Psoas muscle (tissue), 8 donors: ENCODE measurements around the gene THAP6. TPM values are rescaled to one million over a fixed set of nuclear protein-coding genes. Genes with fewer than 3 reads are reported as not detected.
"Not testable (repeated sequence)": the region's sequence is repeated elsewhere in the genome, so short reads cannot be mapped to it uniquely, and the experiment has no call there.

Source experiments
- ATAC-seq, 4 donors: fragments of 200-7000 bp; cut with Tn5 transposase; one replicate each; pipeline ENCODE4 v1.9.1; 2020; ENCODE audit warnings: moderate library complexity in 3 of 4, mild to moderate bottlenecking in 2 of 4
- DNase-seq, 2 donors: peaks; one replicate each; pipeline ENCODE4 v3.0.0-alpha.2; 2020
- H3K27ac ChIP-seq: fragments of 200-600 bp; one replicate; pipeline ENCODE4 v1.8.0; 2022
- H3K27me3 ChIP-seq, 3 donors: fragments of 200-600 bp in 1 of 3; one replicate each; pipeline versions ENCODE4 v1.6.1 to v1.8.0; 2013 to 2022; ENCODE audit warnings: low read length in 2 of 3, mild to moderate bottlenecking in 2 of 3, moderate library complexity in 1 of 3; ENCODE audit not compliant: insufficient read depth in 3 of 3
- H3K36me3 ChIP-seq, 2 donors: fragments of 200-600 bp in 1 of 2; one replicate each; pipeline versions ENCODE4 v1.6.1 to v1.8.0; 2013 to 2022; ENCODE audit warnings: low read depth in 1 of 2, mild to moderate bottlenecking in 1 of 2, moderate library complexity in 1 of 2; ENCODE audit not compliant: insufficient read depth in 1 of 2
- H3K4me1 ChIP-seq: fragments of 200-600 bp; one replicate; pipeline ENCODE4 v1.8.0; 2022
- H3K4me3 ChIP-seq: fragments of 200-600 bp; one replicate; pipeline ENCODE4 v1.8.0; 2022; ENCODE audit warnings: mild to moderate bottlenecking
- H3K9me3 ChIP-seq: fragments of 200-600 bp; one replicate; pipeline ENCODE4 v1.8.0; 2022
- WGBS, 3 donors: extraction: QIAGEN DNeasy Blood & Tissue Kit; methylation state at CpG; one replicate each; pipeline versions ENCODE4 v1.1.6 to v1.1.7; 2013; 5-methylcytosine and 5-hydroxymethylcytosine counted together
- intact Hi-C, 2 donors: fragments of 100-400 bp; cut with DNase I; formaldehyde crosslinking; loops; one replicate each; pipeline versions ENCODE4 v1.11.0 to v1.14.2; 2022
- polyA plus RNA-seq, 3 donors: library from polyadenylated mRNA; stranded (reverse); fragments of 200-250 nt; gene quantifications; one replicate each; pipeline ENCODE4 v1.2.3, GENCODE V29; 2013
- total RNA-seq, 4 donors: library from RNA; stranded (reverse); fragmentation: NEBNext Ultra II Directional in 2 of 4; extraction: Animal tissue kit (Norgen Biotek cat#: 25700) in 2 of 4; gene quantifications; one replicate each; pipeline versions ENCODE4 v1.2.1 to v1.2.4, GENCODE V29; 2021 to 2023
- TF ChIP-seq, protein P1 (sequence below): fragments of 200-600 bp; IDR thresholded peaks from one replicate; pipeline ENCODE4 v1.8.0; 2022; ENCODE audit warnings: antibody characterized with exemption
- donor health status: healthy with polysubstance abuse.
- donor health status: DM: no; HTN: no; CAD: no; lungs with moderate emphysema.
- donor health status: Bipolar disorder and iron deficiency.
- donor health status: healthy.
- donor health status: DM: yes; HTN: yes; CAD: no.
- donor health status: DM: no; HTN: no; CAD: no.
- donor health status: DM: no; HTN: no; CAD: no.
- donor health status: DM: yes; HTN: yes; CAD: no.

Gene THAP6
- total and polyA plus RNA-seq, 7 donors = 3.8 to 17.8 (median 13.1) TPM

DNA sequence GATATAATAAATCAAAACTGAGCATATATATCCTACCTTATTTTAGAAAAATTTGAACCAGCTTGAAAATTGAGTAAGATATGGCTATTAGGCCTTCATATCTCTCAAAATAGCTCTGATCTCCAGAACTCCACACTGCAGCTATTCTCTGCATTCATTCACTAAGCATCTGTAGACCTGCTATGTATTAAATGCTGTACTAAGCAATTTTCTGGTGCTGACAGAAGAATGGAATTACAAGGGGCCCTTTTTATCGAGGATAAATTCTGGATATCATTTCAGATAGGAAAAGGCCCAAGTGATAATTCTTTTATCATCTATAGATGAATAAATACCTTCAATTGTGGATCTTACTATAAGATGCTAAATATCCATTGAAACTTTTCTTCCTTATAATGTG is 1.9 kb downstream of the THAP6 start:
- no peaks in the 10 kb centered on the region for H3K27me3 ChIP-seq
- no peak for ATAC-seq

DNA sequence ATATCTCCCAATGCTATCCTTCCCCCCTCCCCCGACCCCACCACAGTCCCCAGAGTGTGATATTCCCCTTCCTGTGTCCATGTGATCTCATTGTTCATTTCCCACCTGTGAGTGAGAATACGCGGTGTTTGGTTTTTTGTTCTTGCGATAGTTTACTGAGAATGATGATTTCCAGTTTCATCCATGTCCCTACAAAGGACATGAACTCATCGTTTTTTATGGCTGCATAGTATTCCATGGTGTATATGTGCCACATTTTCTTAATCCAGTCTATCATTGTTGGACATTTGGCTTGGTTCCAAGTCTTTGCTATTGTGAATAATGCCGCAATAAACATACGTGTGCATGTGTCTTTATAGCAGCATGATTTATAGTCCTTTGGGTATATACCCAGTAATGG is 5.2 kb downstream of the THAP6 start:
- intact Hi-C loops, ATAC-seq, H3K27ac ChIP-seq, H3K4me3 ChIP-seq, H3K27me3 ChIP-seq, H3K4me1 ChIP-seq, DNase-seq, H3K9me3 ChIP-seq: not testable (repeated sequence)
- WGBS, 3 donors = 80 to 97% (median 93%) methylated on average over 3 to 4 of the region's 7 CpGs
- H3K36me3 ChIP-seq = peaks cover 0 to 62% of the 10 kb centered on the region in 2 donors

More for the DNA sequence above, 1.9 kb downstream of the THAP6 start:
- TF ChIP-seq, protein P1, sequence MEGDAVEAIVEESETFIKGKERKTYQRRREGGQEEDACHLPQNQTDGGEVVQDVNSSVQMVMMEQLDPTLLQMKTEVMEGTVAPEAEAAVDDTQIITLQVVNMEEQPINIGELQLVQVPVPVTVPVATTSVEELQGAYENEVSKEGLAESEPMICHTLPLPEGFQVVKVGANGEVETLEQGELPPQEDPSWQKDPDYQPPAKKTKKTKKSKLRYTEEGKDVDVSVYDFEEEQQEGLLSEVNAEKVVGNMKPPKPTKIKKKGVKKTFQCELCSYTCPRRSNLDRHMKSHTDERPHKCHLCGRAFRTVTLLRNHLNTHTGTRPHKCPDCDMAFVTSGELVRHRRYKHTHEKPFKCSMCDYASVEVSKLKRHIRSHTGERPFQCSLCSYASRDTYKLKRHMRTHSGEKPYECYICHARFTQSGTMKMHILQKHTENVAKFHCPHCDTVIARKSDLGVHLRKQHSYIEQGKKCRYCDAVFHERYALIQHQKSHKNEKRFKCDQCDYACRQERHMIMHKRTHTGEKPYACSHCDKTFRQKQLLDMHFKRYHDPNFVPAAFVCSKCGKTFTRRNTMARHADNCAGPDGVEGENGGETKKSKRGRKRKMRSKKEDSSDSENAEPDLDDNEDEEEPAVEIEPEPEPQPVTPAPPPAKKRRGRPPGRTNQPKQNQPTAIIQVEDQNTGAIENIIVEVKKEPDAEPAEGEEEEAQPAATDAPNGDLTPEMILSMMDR = no peak
- Histone ChIP-seq H3K4me1 (peaks cover 23% of the 10 kb centered on the region), H3K27ac (no peak overlapping the region), H3K36me3 (peaks cover 0 to 36% of the 10 kb centered on the region in 2 donors), H3K9me3 (no peaks in the 10 kb centered on the region), H3K4me3 (no peak overlapping the region)
- DNase-seq = no peak
- 73 to 78% (median 77%) methylated on average over 1 of the region's 1 CpG for WGBS, 3 donors
- intact Hi-C loops = no loop called here

DNA sequence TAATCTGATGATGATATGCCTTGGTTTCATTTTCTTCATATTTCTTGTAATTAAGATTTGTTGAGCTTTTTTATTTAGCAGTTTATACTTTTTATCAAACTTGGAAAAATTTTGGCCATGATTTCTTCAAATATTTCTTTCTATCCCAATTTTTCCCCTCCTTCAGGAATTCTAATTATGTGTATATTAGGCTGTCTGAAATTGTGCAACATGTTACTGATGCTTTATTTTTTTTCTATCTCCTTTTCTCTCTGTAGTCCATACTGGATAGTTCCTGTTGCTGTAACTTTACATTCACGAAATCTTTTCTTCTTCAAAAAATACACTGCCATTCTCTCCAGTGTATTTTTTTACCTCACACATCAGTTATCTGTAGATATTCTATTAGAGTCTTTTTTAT is 10.8 kb downstream of the THAP6 start:
- TF ChIP-seq, protein P1 = no peak
- no peak for ATAC-seq
- peaks cover 0 to 88% of the 10 kb centered on the region in 2 donors for H3K36me3 ChIP-seq
- no peaks in the 10 kb centered on the region for H3K4me1 ChIP-seq
- 94 to 98% (median 95%) methylated on average over 1 of the region's 1 CpG for WGBS, 3 donors
- no peak overlapping the region for H3K27ac ChIP-seq
- H3K27me3 ChIP-seq = no peaks in the 10 kb centered on the region
- DNase-seq = no peak
- no peaks in the 10 kb centered on the region for H3K9me3 ChIP-seq
- H3K4me3 ChIP-seq = no peak overlapping the region
- intact Hi-C loops = no loop called here

DNA sequence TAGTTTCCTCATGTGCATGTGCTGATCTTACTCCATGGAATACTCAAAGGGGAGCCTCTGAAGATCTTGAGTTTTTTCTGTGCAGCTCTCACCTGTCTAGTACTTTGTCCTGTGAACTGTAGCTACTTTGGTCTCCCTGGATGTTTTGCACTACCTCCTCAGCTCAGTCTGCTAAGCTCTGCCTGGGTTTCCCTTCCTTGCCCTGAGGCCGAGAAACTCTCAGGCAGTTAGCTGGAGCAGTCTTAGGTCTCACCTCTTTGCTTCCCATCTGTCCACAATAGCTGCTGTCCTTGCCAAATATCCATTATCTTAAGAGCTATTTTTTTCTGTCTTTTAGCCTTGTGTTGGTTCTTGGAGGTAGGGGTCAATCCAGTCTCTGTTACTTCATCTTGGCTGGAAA is 11.6 kb downstream of the THAP6 start:
- Histone ChIP-seq H3K27me3 (no peaks in the 10 kb centered on the region), H3K36me3 (peaks cover 0 to 87% of the 10 kb centered on the region in 2 donors), H3K27ac (no peak overlapping the region), H3K9me3 (no peaks in the 10 kb centered on the region), H3K4me1 (no peaks in the 10 kb centered on the region), H3K4me3 (no peak overlapping the region)
- intact Hi-C loops = no loop called here
- ATAC-seq (no peak), DNase-seq (no peak)
- 97 to 100% (median 100%) methylated on average over 1 of the region's 1 CpG for WGBS, 3 donors
- TF ChIP-seq, protein P1 = no peak

DNA sequence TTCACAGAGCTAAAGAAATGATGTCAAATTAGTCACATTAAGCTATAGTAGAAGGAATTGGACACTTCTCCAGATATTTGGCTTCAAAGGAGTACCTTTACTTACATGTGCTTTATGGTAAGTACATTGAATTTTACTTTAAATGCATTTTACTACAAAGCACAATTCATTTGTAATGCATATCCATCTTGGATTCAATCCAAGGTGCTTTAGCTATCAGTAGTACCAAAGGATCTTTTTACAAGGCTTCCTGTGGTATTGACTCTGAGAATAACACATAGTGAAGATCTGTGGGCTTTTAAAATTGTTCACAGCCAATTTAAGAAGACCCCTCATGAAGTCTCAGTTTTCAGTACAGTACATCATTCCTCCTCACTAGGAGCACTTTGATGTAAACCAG is 13.2 kb downstream of the THAP6 start:
- intact Hi-C loops = no loop called here
- Histone ChIP-seq H3K4me1 (no peaks in the 10 kb centered on the region), H3K27me3 (no peaks in the 10 kb centered on the region), H3K27ac (no peak overlapping the region), H3K36me3 (peaks cover 3 to 83% of the 10 kb centered on the region in 2 donors), H3K9me3 (no peaks in the 10 kb centered on the region), H3K4me3 (no peak overlapping the region)
- TF ChIP-seq, protein P1 = no peak
- ATAC-seq (no peak), DNase-seq (no peak)
